HFFc6 (cell line): ENCODE results near the gene TYMP. TPM values are rescaled to one million over a fixed set of nuclear protein-coding genes. Genes with fewer than 3 reads are reported as not detected.

Source experiments
- DNase-seq: peaks from one replicate; pipeline ENCODE4 v3.0.0-alpha.2; 2018
- H3K27ac Mint-ChIP-seq: 2 replicates; pipeline ENCODE4 v1.8.0; 2020; ENCODE audit warnings: mild to moderate bottlenecking, mixed read lengths
- H3K27me3 Mint-ChIP-seq: 2 replicates; pipeline ENCODE4 v1.8.0; 2021; ENCODE audit warnings: mild to moderate bottlenecking, moderate library complexity, mixed read lengths; ENCODE audit not compliant: insufficient read depth
- H3K36me3 Mint-ChIP-seq: 2 replicates; pipeline ENCODE4 v1.8.0; 2021; ENCODE audit warnings: low read depth, mixed read lengths
- H3K4me1 Mint-ChIP-seq: 2 replicates; pipeline ENCODE4 v1.8.0; 2020; ENCODE audit warnings: low read depth, mixed read lengths
- H3K4me3 Mint-ChIP-seq: 2 replicates; pipeline ENCODE4 v1.8.0; 2020; ENCODE audit warnings: mild to moderate bottlenecking, moderate library complexity, mixed read lengths
- H3K9me3 Mint-ChIP-seq: 2 replicates; pipeline ENCODE4 v1.8.0; 2020; ENCODE audit warnings: mild to moderate bottlenecking, mixed read lengths
- CTCF ChIP-seq: fragments of 200-600 bp; sonication (generic); IDR thresholded peaks from 2 replicates; pipeline ENCODE4 v1.5.0; 2021; ENCODE audit warnings: antibody characterized with exemption, mild to moderate bottlenecking
- total RNA-seq, 6 experiments: library from RNA; stranded (reverse); fragmentation: NEBNext Ultra II Directional; extraction: Animal tissue kit (Norgen Biotek cat#: 25700); gene quantifications; 2 replicates in 1 of 6; 3 replicates in 5 of 6; pipeline ENCODE4 v1.2.3, GENCODE V29; 2021

The TYMP gene
- total RNA-seq, 6 experiments from 2014 or later = 0.95 to 2.1 (median 1.3) TPM

DNA sequence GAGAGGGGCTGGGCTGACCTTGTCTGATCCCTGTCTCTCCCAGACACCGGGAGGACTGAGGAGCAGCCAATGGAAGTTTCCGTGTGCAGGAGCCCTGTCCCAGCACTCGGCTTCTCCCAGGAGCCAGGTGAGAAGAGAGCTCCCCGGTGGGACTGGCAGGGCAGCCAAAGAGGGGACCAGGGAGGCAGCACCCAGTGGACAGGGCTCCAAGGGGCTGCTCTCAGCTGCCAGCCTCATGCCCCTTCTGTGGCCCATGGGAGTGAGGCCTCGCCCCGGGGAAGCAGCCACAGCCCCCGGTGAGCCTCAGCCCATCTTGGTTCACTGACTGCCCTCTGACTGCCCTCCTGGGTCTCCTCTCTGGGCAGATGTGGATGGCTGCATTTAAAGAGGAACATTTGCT is 11.2 kb downstream of the TYMP start:
- Mint-ChIP-seq H3K4me1 (no peaks in the 10 kb centered on the region), H3K27ac (no peak overlapping the region), H3K9me3 (no peaks in the 10 kb centered on the region), H3K36me3 (peaks cover 11% of the 10 kb centered on the region; the same call in 1 of the 2 replicates), H3K27me3 (no peaks in the 10 kb centered on the region), H3K4me3 (no peak overlapping the region)
- DNase-seq = no peak
- no peak for TF ChIP-seq CTCF

DNA sequence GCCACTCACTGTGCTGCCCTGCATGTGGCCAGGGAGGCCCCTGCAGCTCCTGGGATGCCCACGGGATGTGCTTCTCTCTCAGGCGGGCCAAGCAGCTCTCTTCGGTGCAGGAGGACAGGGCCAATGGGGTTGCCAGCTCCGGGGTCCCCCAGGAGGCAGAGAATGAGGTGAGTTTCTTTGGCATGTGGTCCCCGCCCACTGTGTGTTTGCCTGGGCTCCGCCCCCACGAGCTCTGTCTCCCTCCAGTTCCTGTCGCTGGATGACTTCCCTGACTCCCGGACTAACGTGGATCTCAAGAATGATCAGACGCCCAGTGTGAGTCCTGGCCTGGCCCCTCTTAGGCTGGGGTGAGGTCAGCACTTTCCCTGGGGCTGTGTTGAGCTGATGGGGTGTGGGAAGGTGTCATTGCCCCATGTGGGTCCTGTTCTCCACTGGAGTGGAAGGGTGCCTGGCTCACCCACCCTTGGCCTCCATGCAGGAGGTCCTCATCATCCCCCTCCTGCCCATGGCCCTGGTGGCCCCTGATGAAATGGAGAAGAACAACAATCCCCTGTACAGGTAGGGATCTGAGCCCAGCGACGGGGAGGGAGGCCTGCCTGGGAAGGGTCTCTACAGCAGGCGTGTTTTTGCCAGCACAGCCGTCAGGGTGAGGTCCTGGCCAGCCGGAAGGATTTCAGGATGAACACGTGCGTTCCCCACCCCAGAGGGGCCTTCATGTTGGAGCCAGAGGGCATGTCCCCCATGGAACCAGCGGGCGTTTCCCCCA is 12.1 kb downstream of the TYMP start:
- no peak for DNase-seq
- no peak overlapping the region for H3K4me3 Mint-ChIP-seq
- no peak overlapping the region for H3K27ac Mint-ChIP-seq
- H3K27me3 Mint-ChIP-seq = no peaks in the 10 kb centered on the region
- no peaks in the 10 kb centered on the region for H3K4me1 Mint-ChIP-seq
- no peak for TF ChIP-seq CTCF
- peaks cover 11% of the 10 kb centered on the region; the same call in 1 of the 2 replicates for H3K36me3 Mint-ChIP-seq
- H3K9me3 Mint-ChIP-seq = no peaks in the 10 kb centered on the region

DNA sequence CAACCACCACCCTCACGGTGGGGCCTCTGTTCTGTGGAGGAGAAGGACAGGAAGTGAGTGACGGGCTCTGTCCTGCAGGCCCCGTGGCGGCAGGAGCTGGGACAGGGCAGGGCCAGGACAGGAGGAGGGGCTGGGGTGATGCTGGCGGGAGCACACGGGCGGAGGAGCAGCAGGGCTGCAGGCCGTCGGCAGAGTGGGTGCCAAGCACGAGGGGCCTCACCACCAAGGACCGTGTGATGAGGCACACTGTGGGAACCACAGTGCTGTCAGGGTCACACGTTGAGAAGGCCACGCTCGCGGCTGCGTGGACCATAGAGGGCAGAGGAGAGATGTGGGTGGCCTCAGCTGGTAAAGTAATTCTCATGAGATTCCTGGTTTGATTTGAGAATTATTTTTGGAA is 12.9 kb downstream of the TYMP start:
- H3K36me3 Mint-ChIP-seq = peaks cover 11% of the 10 kb centered on the region; the same call in 1 of the 2 replicates
- no peaks in the 10 kb centered on the region for H3K27me3 Mint-ChIP-seq
- no peak for DNase-seq
- no peaks in the 10 kb centered on the region for H3K9me3 Mint-ChIP-seq
- no peaks in the 10 kb centered on the region for H3K4me1 Mint-ChIP-seq
- no peak for TF ChIP-seq CTCF
- H3K27ac Mint-ChIP-seq = no peak overlapping the region
- H3K4me3 Mint-ChIP-seq = no peak overlapping the region

DNA sequence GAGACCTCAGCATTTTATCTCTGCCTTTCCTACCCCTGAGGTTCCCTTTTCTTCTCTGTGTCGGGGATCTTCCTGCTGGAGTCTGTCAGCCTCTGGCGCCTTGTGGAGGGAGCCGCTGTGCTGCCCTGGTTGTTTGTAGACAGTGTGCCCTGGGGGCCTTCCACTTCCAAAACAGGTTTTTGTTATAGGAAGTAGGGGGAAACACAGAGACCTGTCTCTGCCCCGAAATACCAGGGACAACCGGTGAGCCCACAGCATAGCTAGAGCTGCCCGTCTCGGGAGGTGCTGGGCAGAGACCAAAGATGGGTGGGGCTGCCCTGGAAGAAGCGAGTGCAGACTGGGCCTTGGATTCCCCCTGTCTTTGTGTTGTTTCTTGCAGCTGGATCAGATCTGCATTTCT is 13.7 kb downstream of the TYMP start:
- H3K4me3 Mint-ChIP-seq = no peak overlapping the region
- no peaks in the 10 kb centered on the region for H3K27me3 Mint-ChIP-seq
- no peak overlapping the region for H3K27ac Mint-ChIP-seq
- no peaks in the 10 kb centered on the region for H3K4me1 Mint-ChIP-seq
- no peaks in the 10 kb centered on the region for H3K9me3 Mint-ChIP-seq
- TF ChIP-seq CTCF = no peak
- peaks cover 11% of the 10 kb centered on the region; the same call in 1 of the 2 replicates for H3K36me3 Mint-ChIP-seq
- DNase-seq = no peak

DNA sequence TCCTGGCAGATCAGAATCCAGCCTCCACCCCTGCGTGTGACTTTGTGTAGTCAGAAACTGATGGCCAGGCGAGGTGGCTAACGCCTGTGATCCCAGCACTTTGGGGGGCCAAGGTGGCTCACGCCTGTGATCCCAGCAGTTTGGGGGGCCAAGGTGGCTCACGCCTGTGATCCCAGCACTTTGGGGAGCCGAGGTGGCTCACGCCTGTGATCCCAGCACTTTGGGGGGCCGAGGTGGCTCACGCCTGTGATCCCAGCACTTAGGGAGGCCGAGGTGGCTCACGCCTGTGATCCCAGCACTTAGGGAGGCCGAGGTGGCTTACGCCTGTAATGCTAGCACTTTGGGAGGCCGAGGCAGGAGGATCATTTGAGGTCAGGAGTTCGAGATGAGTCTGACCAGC is 16.6 kb downstream of the TYMP start:
- no peak for TF ChIP-seq CTCF
- no peaks in the 10 kb centered on the region for H3K27me3 Mint-ChIP-seq
- no peak for DNase-seq
- H3K36me3 Mint-ChIP-seq = peaks cover 4% of the 10 kb centered on the region; the same call in 1 of the 2 replicates
- H3K4me1 Mint-ChIP-seq = peaks cover 12% of the 10 kb centered on the region
- H3K4me3 Mint-ChIP-seq = no peak overlapping the region
- H3K27ac Mint-ChIP-seq = no peak overlapping the region
- H3K9me3 Mint-ChIP-seq = no peaks in the 10 kb centered on the region
